NCI-H187 (cell line): ENCODE measurements around the gene TBC1D25.
A peak's percentile ranks its signal among the peaks of the same experiment; 100 is the strongest.

ENCODE experiments used
- DNase-seq, 2 experiments: peaks; one replicate each; lab custom pipeline; 2025; lab: John Stamatoyannopoulos, UW

TBC1D25 gene

DNA sequence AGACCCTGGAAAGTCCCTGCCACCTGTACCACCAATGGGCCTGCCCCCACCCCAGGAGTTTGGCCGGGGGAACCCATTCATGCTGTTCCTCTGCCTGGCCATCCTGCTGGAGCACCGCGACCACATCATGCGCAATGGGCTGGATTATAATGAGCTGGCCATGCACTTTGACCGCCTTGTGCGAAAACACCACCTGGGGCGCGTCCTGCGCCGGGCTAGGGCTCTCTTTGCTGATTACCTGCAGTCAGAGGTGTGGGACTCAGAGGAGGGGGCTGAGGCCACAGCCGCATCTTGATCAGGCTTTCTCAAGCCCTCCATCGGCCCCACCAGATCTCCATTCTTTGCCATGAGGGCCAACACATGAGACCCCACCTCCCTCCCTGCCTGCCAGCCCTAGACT lies 21.2 kb downstream of the TBC1D25 start:
- no peak for DNase-seq

- DNase-seq = no peak
Observed at GRCh38 chrX:48569958-48570357, 30.4 kb downstream of the TBC1D25 start.

DNA sequence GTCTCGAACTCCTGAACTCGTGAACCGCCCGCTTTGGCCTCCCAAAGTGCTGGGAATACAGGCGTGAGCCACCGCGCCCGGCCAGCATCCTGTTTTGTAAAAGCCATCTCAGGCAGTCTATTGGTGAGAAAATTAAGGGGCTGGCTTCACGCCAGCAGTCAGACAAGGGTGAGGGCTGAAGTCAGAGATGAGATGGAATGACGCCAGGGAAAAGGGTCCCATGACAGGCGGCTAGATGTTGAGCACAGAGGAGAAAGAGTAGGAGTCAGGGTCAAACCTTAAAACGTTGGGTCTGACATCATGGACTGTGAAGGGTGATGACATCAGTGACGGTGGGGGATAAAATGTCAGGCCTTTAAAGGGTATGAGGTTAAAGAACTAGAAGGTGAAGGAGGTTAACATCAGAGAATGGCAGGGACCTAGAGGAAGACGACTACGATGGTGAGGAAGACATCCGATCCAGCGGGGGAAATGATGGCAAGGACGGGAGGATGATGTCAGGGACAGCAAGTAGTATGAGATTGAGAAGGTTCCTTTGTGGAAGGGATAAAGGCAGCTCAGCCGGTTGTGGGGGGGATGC lies 34.3 kb downstream of the TBC1D25 start:
- no peak for DNase-seq

- peak; percentile 64 to 79 for DNase-seq
Observed at GRCh38 chrX:48574270-48575266, 35.1 kb downstream of the TBC1D25 start, which contains the start of gene RBM3. Gene RBM3 (plus strand): TSS chrX:48574484. CDS start chrX:48575181, 697 bp downstream.

- no peak for DNase-seq
Observed at GRCh38 chrX:48575642-48576041, 36.1 kb downstream of the TBC1D25 start.

DNA sequence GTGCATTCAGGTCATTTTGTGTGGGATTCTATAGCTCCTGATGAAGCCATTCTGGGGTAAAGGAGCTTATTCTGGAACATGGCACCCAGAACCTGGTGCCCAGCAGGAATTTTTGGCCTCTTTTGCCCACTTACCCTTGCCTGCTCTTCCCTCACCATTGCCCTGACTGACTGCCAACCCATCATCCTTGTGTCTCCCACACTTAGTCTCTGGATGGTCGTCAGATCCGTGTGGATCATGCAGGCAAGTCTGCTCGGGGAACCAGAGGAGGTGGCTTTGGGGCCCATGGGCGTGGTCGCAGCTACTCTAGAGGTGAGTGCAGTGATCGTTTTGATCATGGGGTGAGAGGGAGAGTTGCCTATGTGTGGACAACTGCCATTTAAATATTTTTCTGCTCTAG lies 36.6 kb downstream of the TBC1D25 start:
- DNase-seq = no peak

- DNase-seq = no peak
Observed at GRCh38 chrX:48578661-48579128, 39.2 kb downstream of the TBC1D25 start.

DNA sequence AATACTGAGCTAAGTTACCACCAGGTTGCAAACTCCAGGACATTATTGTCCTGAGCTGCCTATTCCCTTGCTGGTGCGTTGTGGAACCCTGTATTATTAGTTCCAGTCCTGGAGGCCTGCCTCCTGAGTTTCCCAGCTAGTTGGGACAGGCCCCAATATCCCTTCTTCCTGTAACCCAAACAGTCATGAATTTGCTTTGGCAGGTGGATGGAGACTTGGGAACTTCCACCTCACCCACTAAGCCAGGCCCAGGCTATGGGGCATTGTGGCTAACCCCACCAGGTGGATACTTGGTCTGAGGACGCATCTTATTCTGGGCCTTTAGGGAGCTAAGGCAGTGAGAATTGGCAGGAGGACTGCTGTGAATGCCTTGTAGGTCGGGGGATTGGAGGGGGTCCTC lies 39.7 kb downstream of the TBC1D25 start:
- no peak for DNase-seq

DNA sequence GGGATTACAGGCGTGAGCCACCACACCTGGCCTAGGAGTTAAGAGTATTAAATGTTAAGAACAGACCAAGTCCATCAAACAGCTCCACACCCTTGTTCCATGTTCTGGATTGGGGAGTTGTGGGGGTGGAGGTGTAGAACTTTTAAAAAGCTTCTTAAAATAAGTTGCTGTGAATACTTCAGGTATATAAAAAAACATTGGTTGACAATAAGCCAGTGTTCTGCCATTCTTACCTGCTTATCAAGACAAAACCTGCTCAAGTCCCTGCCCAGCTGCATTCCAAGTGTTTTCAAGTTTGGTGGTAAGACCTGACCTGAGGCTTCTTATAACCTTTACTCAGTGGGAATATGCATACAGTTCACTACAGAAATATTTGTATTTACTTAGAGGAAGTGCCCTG lies 41.1 kb downstream of the TBC1D25 start:
- no peak for DNase-seq

DNA sequence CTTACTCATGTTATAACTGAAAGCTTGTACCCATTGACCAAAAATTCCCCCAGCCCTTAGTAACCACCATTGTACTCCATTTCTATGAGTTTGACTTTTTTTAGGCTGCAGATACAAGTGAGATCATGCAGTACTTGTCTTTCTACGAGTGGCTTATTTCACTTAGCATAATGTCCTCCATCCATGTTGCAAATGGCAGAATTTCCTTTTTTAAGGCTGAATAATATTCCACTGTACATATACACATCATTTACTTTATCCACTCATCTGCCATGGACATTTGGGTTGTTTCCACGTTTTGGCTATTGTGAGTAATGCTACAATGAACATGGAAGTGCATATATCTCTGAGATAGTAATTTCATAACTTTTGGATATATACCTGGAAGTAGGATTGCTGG lies 45.2 kb downstream of the TBC1D25 start:
- DNase-seq = no peak

GRCh38 chrX:48589482-48590162 lies 50.1 kb downstream of the TBC1D25 start:
- DNase-seq = no peak

DNA sequence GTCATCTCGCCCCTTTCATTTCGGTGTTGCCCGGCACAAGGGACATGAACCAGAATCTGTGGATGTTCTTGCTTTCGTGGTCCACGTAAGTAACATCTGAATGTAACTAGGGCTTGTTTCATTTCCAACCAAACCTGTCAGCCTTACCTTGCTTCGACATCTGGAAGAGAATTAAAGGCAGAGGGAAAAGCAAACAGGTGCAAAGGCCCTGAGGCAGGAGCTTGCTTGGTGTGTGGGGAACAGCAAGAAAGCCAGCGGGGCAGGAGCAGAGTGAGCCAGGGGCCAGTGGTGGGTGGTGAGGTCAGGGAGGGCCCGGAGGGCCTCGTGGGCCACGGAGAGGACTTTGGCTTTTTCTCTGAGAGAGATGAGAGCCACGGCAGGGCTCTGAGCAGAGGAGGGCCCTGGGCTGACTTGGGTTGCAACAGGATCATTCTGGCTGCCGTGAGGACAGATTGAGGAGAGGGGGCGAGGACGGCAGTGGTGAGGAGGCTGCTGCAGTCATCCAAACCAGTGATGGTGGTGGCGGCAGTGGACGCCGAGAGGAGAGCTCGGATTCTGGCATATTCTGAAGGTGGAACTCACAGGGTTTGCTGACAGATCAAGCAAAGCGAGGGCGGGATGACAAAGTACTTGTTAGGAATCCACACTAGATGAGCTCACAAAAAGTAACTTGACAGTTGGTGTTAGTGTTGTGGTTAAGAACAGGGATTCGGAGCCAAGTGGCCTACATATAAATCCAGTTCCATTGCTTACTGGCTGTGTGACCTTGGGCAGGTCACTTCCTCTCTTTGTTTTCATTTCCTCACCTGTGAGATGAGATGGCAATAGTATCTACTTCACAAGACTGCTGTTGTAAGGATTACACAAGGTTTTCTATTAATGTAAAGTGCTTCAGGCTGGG lies 50.9 kb downstream of the TBC1D25 start:
- DNase-seq = no peak

GRCh38 chrX:48591255-48591791 lies 51.8 kb downstream of the TBC1D25 start:
- DNase-seq = no peak

- no peak for DNase-seq
Observed at GRCh38 chrX:48592971-48593370, 53.5 kb downstream of the TBC1D25 start.

GRCh38 chrX:48595929-48596328 lies 56.4 kb downstream of the TBC1D25 start:
- no peak for DNase-seq

- DNase-seq = peak; percentile 67 to 78
Observed at GRCh38 chrX:48597353-48598264, 58.1 kb downstream of the TBC1D25 start, which contains the start of gene WDR13. Gene WDR13 (plus strand): TSS chrX:48597492. CDS start chrX:48597997, 505 bp downstream.

DNA sequence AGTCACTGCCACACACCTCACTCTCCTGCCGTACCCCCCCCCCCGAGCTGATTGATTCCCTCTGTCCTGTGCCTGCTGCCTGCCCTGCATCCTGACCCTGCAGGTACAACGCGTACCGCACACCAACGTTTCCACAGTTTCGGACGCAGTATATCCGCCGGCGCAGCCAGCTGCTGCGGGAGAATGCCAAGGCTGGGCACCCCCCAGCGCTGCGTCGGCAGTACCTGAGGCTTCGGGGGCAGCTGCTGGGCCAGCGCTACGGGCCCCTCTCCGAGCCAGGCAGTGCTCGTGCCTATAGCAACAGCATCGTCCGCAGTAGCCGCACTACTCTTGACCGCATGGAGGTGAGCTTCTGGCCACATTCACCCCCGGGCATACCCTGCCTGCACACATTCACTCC lies 59.1 kb downstream of the TBC1D25 start:
- no peak for DNase-seq

- no peak for DNase-seq
Observed at GRCh38 chrX:48599341-48599740, 59.8 kb downstream of the TBC1D25 start.

GRCh38 chrX:48600226-48600625 lies 60.7 kb downstream of the TBC1D25 start:
- DNase-seq = no peak
